ENCODE results near the gene MYH8.

MYH8 gene

GRCh38 chr17:10421900-10422542 lies at the start of gene MYH8:
Gene MYH8 (minus strand): TSS chr17:10421950. CDS start chr17:10420227, 1,723 bp downstream.
- in situ Hi-C loops (cut with HindIII; ENCODE audit: low pct_unique_long_range_greater_than_20kb, low sequenced_read_pairs) = no loop called here
- DNase-seq (ENCODE audit: low read depth in 1 of 2, low spot score in 1 of 2) = no peak
- no peak for TF ChIP-seq JUND (IDR thresholded peaks at IDR 0.05; ENCODE audit: low read depth)

DNA sequence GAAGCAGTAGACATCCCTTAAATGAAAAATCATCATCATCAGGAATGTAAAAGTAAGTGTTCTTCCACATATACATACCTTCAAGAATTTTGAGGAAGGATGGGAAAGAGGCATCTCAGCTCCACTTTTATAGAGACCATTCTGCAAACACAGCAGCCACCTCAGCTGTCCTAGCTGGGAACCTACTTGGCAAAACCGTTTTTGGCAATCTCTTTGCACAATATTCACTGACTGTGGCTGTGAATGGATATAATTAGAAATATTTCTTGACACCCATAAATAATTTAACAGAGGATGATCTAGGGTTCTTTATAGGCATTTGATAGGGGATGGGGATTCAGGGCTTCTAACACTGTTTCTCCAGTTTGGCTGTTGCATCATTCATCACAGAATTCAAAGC lies 47.7 kb upstream of the MYH8 start, which contains the start of gene MYH4:
Gene MYH4, minus strand, starts transcription at position 101 of the 400 bp plus-strand sequence. CDS start 2,814 bp downstream, outside the sequence.
- TF ChIP-seq JUND (IDR thresholded peaks at IDR 0.05; ENCODE audit: low read depth) = no peak
- DNase-seq (ENCODE audit: low read depth in 1 of 2, low spot score in 1 of 2) = no peak
- in situ Hi-C loops (cut with HindIII; ENCODE audit: low pct_unique_long_range_greater_than_20kb, low sequenced_read_pairs) = no loop called here

- DNase-seq (ENCODE audit: low read depth in 1 of 2, low spot score in 1 of 2) = no peak
- TF ChIP-seq JUND (IDR thresholded peaks at IDR 0.05; ENCODE audit: low read depth) = no peak
- in situ Hi-C loops (cut with HindIII; ENCODE audit: low pct_unique_long_range_greater_than_20kb, low sequenced_read_pairs) = no loop called here
Measured at GRCh38 chr17:10463402-10463801, 41.7 kb upstream of the MYH8 start.

- in situ Hi-C loops (cut with HindIII; ENCODE audit: low pct_unique_long_range_greater_than_20kb, low sequenced_read_pairs) = no loop called here
- no peak for DNase-seq (ENCODE audit: low read depth in 1 of 2, low spot score in 1 of 2)
- no peak for TF ChIP-seq JUND (IDR thresholded peaks at IDR 0.05; ENCODE audit: low read depth)
Measured at GRCh38 chr17:10460062-10460461, 38.3 kb upstream of the MYH8 start.

DNA sequence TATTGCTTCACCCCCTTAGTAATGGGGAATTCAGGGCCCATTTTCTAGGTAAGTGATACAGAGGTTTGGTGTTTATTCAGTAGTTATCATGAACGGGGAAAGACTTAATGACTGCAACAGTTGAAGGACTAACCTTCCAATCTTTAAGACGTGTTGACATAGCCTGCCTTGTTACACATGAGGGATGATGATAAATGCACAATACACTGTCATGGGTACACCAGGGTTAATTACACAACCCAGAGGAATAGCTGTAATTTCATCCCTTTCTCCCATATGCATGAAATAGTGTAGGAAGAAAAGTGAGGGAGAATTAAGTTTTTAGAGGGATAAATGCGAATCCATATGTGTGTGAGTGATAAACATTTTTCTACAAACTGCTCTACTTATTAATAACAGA lies 37.0 kb upstream of the MYH8 start:
- no peak for DNase-seq (ENCODE audit: low read depth in 1 of 2, low spot score in 1 of 2)
- no peak for TF ChIP-seq JUND (IDR thresholded peaks at IDR 0.05; ENCODE audit: low read depth)
- in situ Hi-C loops (cut with HindIII; ENCODE audit: low pct_unique_long_range_greater_than_20kb, low sequenced_read_pairs) = no loop called here

DNA sequence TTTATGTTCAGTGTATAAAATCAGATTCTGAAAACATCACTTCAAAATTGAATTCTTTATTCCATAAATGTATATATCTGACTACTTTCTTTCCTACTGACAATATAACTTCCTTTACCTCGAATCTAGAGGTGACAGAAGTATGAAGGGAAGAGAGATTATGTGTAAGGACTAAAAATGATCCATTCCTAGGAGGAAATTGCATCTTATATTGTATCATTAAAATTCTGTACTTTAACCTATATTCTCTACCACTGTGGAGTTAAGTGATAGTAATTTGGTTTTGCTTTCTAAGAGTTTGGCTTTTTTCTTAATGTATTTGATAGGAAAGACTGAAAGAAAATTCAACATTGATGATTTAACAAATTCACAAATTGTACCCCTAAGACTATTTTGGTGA lies 36.2 kb upstream of the MYH8 start:
- no peak for DNase-seq (ENCODE audit: low read depth in 1 of 2, low spot score in 1 of 2)
- no peak for TF ChIP-seq JUND (IDR thresholded peaks at IDR 0.05; ENCODE audit: low read depth)
- in situ Hi-C loops (cut with HindIII; ENCODE audit: low pct_unique_long_range_greater_than_20kb, low sequenced_read_pairs) = no loop called here

DNA sequence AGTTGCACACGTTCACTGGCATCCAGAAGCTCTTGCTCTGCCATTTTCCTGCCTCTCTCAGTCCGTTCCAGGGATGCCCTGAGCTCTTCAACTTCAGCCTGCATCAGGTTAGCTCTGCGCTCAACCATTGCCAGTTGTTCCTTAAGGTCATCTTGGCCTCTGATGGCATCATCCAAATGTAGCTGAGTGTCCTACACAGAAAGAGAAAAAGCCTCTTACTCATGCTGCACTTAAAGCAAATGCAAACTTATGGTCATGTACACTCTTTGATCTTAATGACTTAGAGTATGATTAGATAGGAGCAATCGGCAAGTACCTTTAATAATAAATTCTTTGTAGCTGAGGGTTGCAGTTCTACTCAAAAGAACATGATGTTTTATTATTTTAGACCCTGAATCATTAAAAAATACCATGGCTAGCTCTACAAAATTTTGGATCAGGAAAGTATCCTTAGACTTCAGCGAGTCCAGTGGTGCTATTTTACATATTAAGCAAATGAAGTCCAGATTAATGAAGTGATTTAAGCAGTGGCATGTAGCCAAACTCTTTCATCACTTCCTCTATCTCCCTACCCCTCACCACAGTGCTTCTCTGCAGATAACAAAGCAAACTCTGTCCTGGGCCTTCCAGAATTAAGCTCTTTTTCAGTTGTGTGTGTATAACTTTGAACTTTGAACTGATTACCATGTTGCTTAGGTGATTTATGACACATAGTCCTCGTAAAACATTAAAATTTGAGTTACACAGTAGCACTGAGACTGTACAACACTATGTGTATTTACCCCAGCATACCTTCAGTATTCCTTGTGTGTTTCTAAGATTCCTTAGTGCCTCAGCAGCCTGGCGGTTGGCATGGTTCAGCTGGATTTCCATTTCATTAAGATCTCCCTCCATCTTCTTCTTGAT lies 25.5 kb upstream of the MYH8 start:
- no peak for DNase-seq (ENCODE audit: low read depth in 1 of 2, low spot score in 1 of 2)
- in situ Hi-C loops (cut with HindIII; ENCODE audit: low pct_unique_long_range_greater_than_20kb, low sequenced_read_pairs) = no loop called here
- TF ChIP-seq JUND (IDR thresholded peaks at IDR 0.05; ENCODE audit: low read depth) = no peak

DNA sequence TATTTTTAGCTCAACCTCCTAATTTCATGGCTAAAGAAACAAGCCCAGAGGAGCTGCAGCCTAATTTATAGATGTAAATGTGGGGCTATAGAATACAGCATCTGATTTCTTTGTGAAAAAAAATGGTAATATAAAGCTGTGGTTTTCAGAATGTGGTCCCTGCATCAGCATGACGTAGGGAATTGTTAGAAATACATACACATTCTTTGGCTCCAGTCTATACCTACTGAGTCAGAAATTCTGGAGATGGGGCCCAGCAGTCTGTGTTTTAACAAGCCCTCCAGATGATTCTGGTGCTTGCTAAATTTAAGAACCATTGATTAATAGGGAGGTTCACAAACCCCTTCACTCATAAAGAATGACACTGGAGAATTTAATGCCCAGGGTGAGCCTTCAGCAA lies 18.1 kb upstream of the MYH8 start:
- no peak for TF ChIP-seq JUND (IDR thresholded peaks at IDR 0.05; ENCODE audit: low read depth)
- no peak for DNase-seq (ENCODE audit: low read depth in 1 of 2, low spot score in 1 of 2)
- in situ Hi-C loops (cut with HindIII; ENCODE audit: low pct_unique_long_range_greater_than_20kb, low sequenced_read_pairs) = no loop called here

- no peak for DNase-seq (ENCODE audit: low read depth in 1 of 2, low spot score in 1 of 2)
- no peak for TF ChIP-seq JUND (IDR thresholded peaks at IDR 0.05; ENCODE audit: low read depth)
- in situ Hi-C loops (cut with HindIII; ENCODE audit: low pct_unique_long_range_greater_than_20kb, low sequenced_read_pairs) = no loop called here
Measured at GRCh38 chr17:10435096-10435495, 13.3 kb upstream of the MYH8 start.

DNA sequence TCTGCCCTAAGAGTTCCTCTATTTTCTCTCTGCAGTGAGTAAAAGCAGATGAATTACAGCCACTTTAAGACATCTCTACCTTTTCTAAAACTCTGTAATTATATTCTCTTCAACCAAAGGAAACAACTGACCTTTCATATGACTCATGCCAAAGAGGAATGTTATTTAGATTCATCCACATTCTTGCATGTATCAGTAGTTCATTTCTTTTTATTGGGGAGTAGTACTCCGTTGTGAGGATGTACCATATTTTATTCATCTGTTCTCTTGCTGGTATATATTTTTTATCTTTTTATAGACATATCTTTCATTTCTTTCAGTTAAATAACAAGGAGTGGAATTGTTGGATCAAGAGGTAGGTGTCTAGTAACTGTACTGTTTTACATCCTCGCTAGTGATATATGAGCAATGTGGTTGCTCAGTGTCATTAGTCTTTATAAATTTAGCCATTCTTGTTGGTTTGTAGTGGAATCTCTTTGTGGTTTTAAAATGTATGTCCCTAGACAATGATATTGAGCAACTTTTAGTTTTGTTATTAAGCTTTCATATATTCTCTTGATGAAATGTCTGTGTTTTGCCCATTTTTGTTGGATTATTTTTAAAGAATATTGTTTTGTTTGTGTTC lies 7.8 kb upstream of the MYH8 start:
- DNase-seq (ENCODE audit: low read depth in 1 of 2, low spot score in 1 of 2) = no peak
- in situ Hi-C loops (cut with HindIII; ENCODE audit: low pct_unique_long_range_greater_than_20kb, low sequenced_read_pairs) = no loop called here
- no peak for TF ChIP-seq JUND (IDR thresholded peaks at IDR 0.05; ENCODE audit: low read depth)

GRCh38 chr17:10428781-10429180 lies 7.0 kb upstream of the MYH8 start:
- no peak for TF ChIP-seq JUND (IDR thresholded peaks at IDR 0.05; ENCODE audit: low read depth)
- in situ Hi-C loops (cut with HindIII; ENCODE audit: low pct_unique_long_range_greater_than_20kb, low sequenced_read_pairs) = no loop called here
- no peak for DNase-seq (ENCODE audit: low read depth in 1 of 2, low spot score in 1 of 2)

DNA sequence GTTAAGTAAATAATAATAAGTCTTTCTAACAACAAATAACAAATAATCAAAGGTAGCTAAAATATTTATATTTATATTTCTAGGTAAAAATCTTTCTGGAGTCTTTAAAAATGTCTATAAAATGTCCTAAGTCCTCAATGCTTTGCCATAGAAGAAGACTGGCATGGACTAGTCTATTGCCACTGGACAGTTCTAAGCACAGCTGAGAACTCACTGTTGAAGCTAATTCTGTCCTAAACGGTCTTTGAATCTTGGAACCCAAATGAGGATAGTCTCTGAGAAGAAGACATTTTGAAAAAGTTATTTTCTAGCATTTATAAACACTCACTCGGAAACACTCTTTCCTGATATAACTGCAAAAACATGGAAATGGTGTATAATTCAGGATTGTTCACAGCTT lies 539 bp downstream of the MYH8 start:
- no peak for TF ChIP-seq JUND (IDR thresholded peaks at IDR 0.05; ENCODE audit: low read depth)
- DNase-seq (ENCODE audit: low read depth in 1 of 2, low spot score in 1 of 2) = no peak
- in situ Hi-C loops (cut with HindIII; ENCODE audit: low pct_unique_long_range_greater_than_20kb, low sequenced_read_pairs) = no loop called here

DNA sequence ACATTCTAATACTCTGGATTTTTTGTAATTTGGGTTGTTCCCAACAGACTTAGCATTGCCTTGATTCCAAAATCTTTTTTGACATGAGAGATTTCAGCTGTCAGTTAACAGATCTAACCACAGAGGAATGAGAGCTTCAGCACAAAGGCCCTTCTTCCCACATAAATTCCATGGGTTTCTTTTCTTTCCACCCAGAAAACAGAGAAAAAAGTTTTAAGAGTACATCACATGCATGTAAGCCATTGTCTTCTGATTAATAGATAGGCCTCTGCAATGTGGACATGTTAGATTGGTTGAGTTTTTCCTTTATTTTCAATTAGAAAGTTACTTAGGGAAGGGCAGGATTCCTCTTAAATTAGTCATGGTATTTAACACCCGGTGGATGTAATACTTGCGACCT lies 939 bp downstream of the MYH8 start:
- in situ Hi-C loops (cut with HindIII; ENCODE audit: low pct_unique_long_range_greater_than_20kb, low sequenced_read_pairs) = no loop called here
- no peak for TF ChIP-seq JUND (IDR thresholded peaks at IDR 0.05; ENCODE audit: low read depth)
- no peak for DNase-seq (ENCODE audit: low read depth in 1 of 2, low spot score in 1 of 2)
